HepG2 (cell line): ENCODE results near the gene ABCG4. TPM values are rescaled to one million over a fixed set of nuclear protein-coding genes. Genes with fewer than 3 reads are reported as not detected.

Source experiments
- AHR ChIP-seq: IDR thresholded peaks from 2 replicates; pipeline ENCODE4 v1.6.1; 2018; ENCODE audit warnings: missing genetic modification reagents, missing compliant biosample characterization
- BCL6 ChIP-seq: IDR thresholded peaks from 2 replicates; pipeline ENCODE4 v1.6.1; 2016; ENCODE audit warnings: missing genetic modification reagents, missing compliant biosample characterization
- GFI1 ChIP-seq: sonication (generic); formaldehyde crosslinking; IDR thresholded peaks from 2 replicates; pipeline ENCODE4 v1.5.0; 2020; ENCODE audit warnings: missing genetic modification reagents, mild to moderate bottlenecking, borderline replicate concordance
- HMGXB3 ChIP-seq: sonication (generic); formaldehyde crosslinking; IDR thresholded peaks from 2 replicates; pipeline ENCODE4 v1.4.0; 2020; ENCODE audit warnings: missing genetic modification reagents, borderline replicate concordance
- HMGXB4 ChIP-seq, 2 experiments: sonication (generic) in 1 of 2; formaldehyde crosslinking in 1 of 2; IDR thresholded peaks; 2 replicates each; pipeline versions ENCODE4 v1.4.0 to v1.6.1; 2018 to 2020; ENCODE audit warnings: missing genetic modification reagents in 2 of 2, borderline replicate concordance in 1 of 2, low read depth in 1 of 2, mild to moderate bottlenecking in 1 of 2, missing biosample characterization in 1 of 2
- HNRNPL ChIP-seq: fragments of 200-400 bp; formaldehyde crosslinking; IDR thresholded peaks from 2 replicates; pipeline ENCODE4 v1.6.1; 2017; ENCODE audit warnings: mild to moderate bottlenecking, low read depth, low read length
- POGK ChIP-seq: sonication (generic); formaldehyde crosslinking; conservative IDR thresholded peaks from 2 replicates; pipeline ENCODE4 v1.8.0; 2022; ENCODE audit warnings: mild to moderate bottlenecking, moderate library complexity, missing genetic modification reagents
- TBX2 ChIP-seq: sonication (generic); formaldehyde crosslinking; IDR thresholded peaks from 2 replicates; pipeline ENCODE4 v1.5.0; 2020; ENCODE audit warnings: missing genetic modification reagents, mild to moderate bottlenecking, borderline replicate concordance
- TFE3 ChIP-seq: IDR thresholded peaks from 2 replicates; pipeline ENCODE4 v1.6.1; 2016
- THYN1 ChIP-seq: sonication (generic); formaldehyde crosslinking; IDR thresholded peaks from 2 replicates; pipeline ENCODE4 v1.8.1; 2023; ENCODE audit warnings: low read depth, mild to moderate bottlenecking, moderate library complexity, missing genetic modification reagents, borderline replicate concordance
- ZNF224 ChIP-seq: sonication (generic); formaldehyde crosslinking; IDR thresholded peaks from 2 replicates; pipeline ENCODE4 v1.5.0; 2020; ENCODE audit warnings: mild to moderate bottlenecking, missing genetic modification reagents
- ZNF275 ChIP-seq: sonication (generic); formaldehyde crosslinking; IDR thresholded peaks from 2 replicates; pipeline ENCODE4 v1.8.0; 2022; ENCODE audit warnings: missing genetic modification reagents, mild to moderate bottlenecking, inconsistent platforms, borderline replicate concordance
- ZNF746 ChIP-seq: sonication (generic); formaldehyde crosslinking; IDR thresholded peaks from 2 replicates; pipeline ENCODE4 v1.8.0; 2022; ENCODE audit warnings: mild to moderate bottlenecking, missing genetic modification reagents
- polyA plus RNA-seq, 8 experiments: library from polyadenylated mRNA; depleted of rRNA in 3 of 8; stranded (reverse) in 7 of 8; unstranded in 1 of 8; fragments of >200 nt; fragmentation: Illumina TruSeq in 4 of 8; extraction: Trizol in 4 of 8; gene quantifications; 2 replicates each; pipeline versions ENCODE4 v1.2.1 to v1.2.3, GENCODE V29; 2011 to 2016; ENCODE audit warnings: low read depth in 4 of 8, missing spikeins in 1 of 8, mixed read lengths in 1 of 8; ENCODE audit not compliant: insufficient read depth in 1 of 8
- total RNA-seq, 5 experiments: library from RNA; depleted of rRNA; stranded (reverse); fragments of >200 nt; fragmentation: Illumina TruSeq; extraction: Trizol; gene quantifications; 2 replicates each; pipeline ENCODE4 v1.2.3, GENCODE V29; 2016; ENCODE audit warnings: low read depth in 1 of 5

Gene ABCG4
- total and polyA plus RNA-seq, 2 of the 13 experiments (the other 11 are each of a cell fraction or from before 2014, with no cell fraction given) = not detected

GRCh38 chr11:119121008-119121810 lies 27.6 kb upstream of the ABCG4 start, which contains the start of gene HINFP (continued):
- peak; percentile 92 for TF ChIP-seq TFE3 (CRISPR knock-in tag)
- TF ChIP-seq GFI1 (CRISPR knock-in tag) = no peak
- peak; percentile 15; the same call in 1 of the 2 replicates for TF ChIP-seq BCL6 (CRISPR knock-in tag)
- TF ChIP-seq ZNF275 = 0 out of 2 replicates have a peak, but pooled peaks have one; percentile 29
- TF ChIP-seq ZNF746 (CRISPR knock-in tag) = no peak
- TF ChIP-seq HMGXB4 (CRISPR knock-in tag; IDR thresholded peaks at IDR 0.05; ENCODE audit: borderline replicate concordance in 1 of 2, low read depth in 1 of 2) = peak; percentile 19 to 39; a peak in 2 of 4 replicates
- TF ChIP-seq AHR (CRISPR knock-in tag) = 0 out of 2 replicates have a peak, but pooled peaks have one; percentile 17
- peak; percentile 34; the same call in 1 of the 2 replicates for TF ChIP-seq TBX2 (CRISPR knock-in tag)
- TF ChIP-seq POGK (CRISPR knock-in tag) = no peak; the same call in 1 of the 2 replicates
- TF ChIP-seq HMGXB3 (CRISPR knock-in tag) = peak; percentile 19; the same call in 1 of the 2 replicates
- peak; percentile 79; the same call in 1 of the 2 replicates for TF ChIP-seq THYN1 (CRISPR knock-in tag)
- TF ChIP-seq ZNF224 = peak; percentile 14; the same call in 1 of the 2 replicates
- TF ChIP-seq HNRNPL = no peak
